PFSK-1 (cell line): Measurements from ENCODE around the gene THAP10.

ENCODE experiments used
- POLR2AphosphoS5 ChIP-seq: IDR thresholded peaks from 2 replicates; pipeline ENCODE4 v1.6.1; 2012; ENCODE audit warnings: low read depth, mild to moderate bottlenecking, control low read depth, low read length, moderate library complexity
- SIN3A ChIP-seq: IDR thresholded peaks from 2 replicates; pipeline ENCODE4 v1.6.1; 2012; ENCODE audit warnings: mild to moderate bottlenecking, low read length, moderate library complexity, borderline replicate concordance; ENCODE audit not compliant: insufficient read depth
- TAF1 ChIP-seq: IDR thresholded peaks from 2 replicates; pipeline ENCODE4 v1.6.1; 2012; ENCODE audit warnings: low read length, control low read depth, borderline replicate concordance; ENCODE audit not compliant: insufficient read depth

DNA sequence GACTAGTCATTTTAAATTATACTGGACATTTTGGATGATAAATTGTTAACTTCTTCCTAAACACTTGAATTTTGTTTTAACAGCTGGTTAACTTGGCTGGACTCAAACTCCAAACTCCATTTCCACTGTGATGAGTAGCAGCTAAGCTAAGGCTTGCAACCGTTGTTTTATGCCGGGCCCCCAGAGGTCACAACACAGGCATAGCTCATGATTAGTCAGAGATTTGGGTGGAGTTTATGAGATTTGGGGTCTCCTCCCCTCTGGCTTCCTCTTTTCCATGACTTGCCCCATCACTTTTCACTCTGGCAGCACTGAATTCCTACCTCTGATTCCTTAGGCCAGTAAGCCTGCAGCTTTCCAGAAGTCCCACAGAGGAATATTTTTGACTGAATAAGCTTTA lies 12.8 kb downstream of the THAP10 start:
- TF ChIP-seq TAF1 (no peak), POLR2AphosphoS5 (no peak), SIN3A (no peak)
